H1 (cell line): ENCODE measurements around the gene RNU5D-1. TPM values are rescaled to one million over a fixed set of nuclear protein-coding genes. Genes with fewer than 3 reads are reported as not detected.

Source experiments
- CTCF ChIA-PET: fragments of 300-600 bp; sonication (Branson Sonifier 250); formaldehyde crosslinking; loops from one replicate; lab custom pipeline; 2021; ENCODE audit not compliant: partially characterized antibody; lab: Charles Lee
- POLR2A ChIA-PET: fragments of 300-600 bp; sonication (Branson Sonifier 250); formaldehyde crosslinking; loops from one replicate; lab custom pipeline; 2021; ENCODE audit warnings: inconsistent platforms; ENCODE audit not compliant: partially characterized antibody; lab: Charles Lee
- DNase-seq, 2 experiments: peaks; one replicate each; pipeline versions ENCODE4 v3.0.0 to v3.0.0-alpha.2; 2010 to 2022; ENCODE audit warnings: low spot score in 2 of 2, low read depth in 1 of 2, mixed read lengths in 1 of 2
- FAIRE-seq: peaks from 2 replicates; lab custom pipeline; 2011; peaks lifted over from hg19 to GRCh38; lab: Jason Lieb, UNC
- H2AFZ ChIP-seq: 2 replicates; pipeline ENCODE4 v1.8.1; 2012; ENCODE audit warnings: low read length, inconsistent platforms
- H2AK5ac ChIP-seq: 2 replicates; pipeline ENCODE4 v1.6.1; 2013; ENCODE audit warnings: low read depth, low read length
- H2BK120ac ChIP-seq: replicated peaks from 2 replicates; pipeline ENCODE3; 2013; ENCODE audit warnings: low read depth, low read length, inconsistent platforms
- H2BK12ac ChIP-seq: 2 replicates; pipeline ENCODE4 v1.6.1; 2013; ENCODE audit warnings: low read depth, low read length
- H2BK15ac ChIP-seq: 2 replicates; pipeline ENCODE4 v1.6.1; 2013; ENCODE audit warnings: low read length
- H2BK20ac ChIP-seq: 2 replicates; pipeline ENCODE4 v1.6.1; 2013; ENCODE audit warnings: low read length
- H2BK5ac ChIP-seq: 2 replicates; pipeline ENCODE4 v1.6.1; 2013; ENCODE audit warnings: low read depth, low read length
- H3K14ac ChIP-seq: 2 replicates; pipeline ENCODE4 v1.6.1; 2013; ENCODE audit warnings: inconsistent platforms; ENCODE audit not compliant: insufficient read length
- H3K18ac ChIP-seq: 2 replicates; pipeline ENCODE4 v1.6.1; 2013; ENCODE audit warnings: low read length; ENCODE audit errors: extremely low read depth
- H3K23ac ChIP-seq: 2 replicates; pipeline ENCODE4 v1.6.1; 2013; ENCODE audit warnings: inconsistent platforms; ENCODE audit not compliant: insufficient read length
- H3K23me2 ChIP-seq: 2 replicates; pipeline ENCODE4 v1.6.1; 2013; ENCODE audit warnings: low read depth, low read length
- H3K27ac ChIP-seq: 2 replicates; pipeline ENCODE4 v1.6.1; 2011; ENCODE audit warnings: low read depth, low read length, inconsistent platforms
- H3K27me3 ChIP-seq, 4 experiments: replicated peaks in 1 of 4; 1 replicate in 1 of 4; 2 replicates in 3 of 4; pipeline versions ENCODE4 v1.6.1 to v1.8.1; 2011 to 2013; ENCODE audit warnings: low read length in 3 of 4, mild to moderate bottlenecking in 3 of 4, inconsistent platforms in 2 of 4, mixed read lengths in 2 of 4, moderate library complexity in 1 of 4; ENCODE audit not compliant: control insufficient read depth in 3 of 4, insufficient read depth in 3 of 4; ENCODE audit errors: extremely low read depth in 1 of 4
- H3K36me3 ChIP-seq, 4 experiments: 2 replicates each; pipeline versions ENCODE4 v1.6.1 to v1.8.1; 2011 to 2013; ENCODE audit warnings: mild to moderate bottlenecking in 4 of 4, low read length in 3 of 4, moderate library complexity in 2 of 4, control low read depth in 1 of 4, inconsistent platforms in 1 of 4; ENCODE audit not compliant: insufficient read depth in 4 of 4, control insufficient read depth in 2 of 4
- H3K4ac ChIP-seq: replicated peaks from 2 replicates; pipeline ENCODE3; 2013; ENCODE audit warnings: low read length, low read depth, mixed read lengths, inconsistent platforms; ENCODE audit not compliant: insufficient read length
- H3K4me1 ChIP-seq, 4 experiments: replicated peaks in 1 of 4; 1 replicate in 1 of 4; 2 replicates in 3 of 4; pipeline versions ENCODE4 v1.6.1 to v1.8.1; 2011 to 2013; ENCODE audit warnings: low read length in 3 of 4, inconsistent platforms in 2 of 4, mixed read lengths in 1 of 4; ENCODE audit not compliant: insufficient read depth in 4 of 4, control insufficient read depth in 3 of 4
- H3K4me2 ChIP-seq, 2 experiments: 2 replicates each; pipeline versions ENCODE4 v1.6.1 to v1.8.1; 2011 to 2013; ENCODE audit warnings: low read depth in 2 of 2, low read length in 2 of 2, control low read depth in 1 of 2, inconsistent platforms in 1 of 2, mild to moderate bottlenecking in 1 of 2; ENCODE audit not compliant: insufficient read depth in 1 of 2
- H3K4me3 ChIP-seq, 4 experiments: fragments of 200-600, 300-600 bp in 1 of 4; sonication (generic), shearing (Covaris generic), sonication (Bioruptor Twin) in 1 of 4; 2 replicates each; pipeline versions ENCODE4 v1.5.1 to v1.8.1; 2011 to 2016; ENCODE audit warnings: low read length in 4 of 4, low read depth in 3 of 4, control low read depth in 2 of 4, inconsistent platforms in 2 of 4, mild to moderate bottlenecking in 2 of 4, mixed read lengths in 1 of 4, moderate library complexity in 1 of 4; ENCODE audit not compliant: insufficient read depth in 2 of 4; ENCODE audit errors: extremely low read depth in 1 of 4
- H3K56ac ChIP-seq: replicated peaks from 2 replicates; pipeline ENCODE3; 2013; ENCODE audit warnings: low read depth, mild to moderate bottlenecking, mixed read lengths, low read length, inconsistent platforms; ENCODE audit not compliant: insufficient read length
- H3K79me1 ChIP-seq: 2 replicates; pipeline ENCODE4 v1.6.1; 2013; ENCODE audit warnings: low read depth, low read length, control low read depth
- H3K79me2 ChIP-seq, 2 experiments: 2 replicates each; pipeline versions ENCODE4 v1.6.1 to v1.8.1; 2012 to 2013; ENCODE audit warnings: low read length in 2 of 2, mild to moderate bottlenecking in 2 of 2, inconsistent platforms in 1 of 2; ENCODE audit not compliant: insufficient read depth in 2 of 2, control insufficient read depth in 1 of 2
- H3K9ac ChIP-seq, 4 experiments: replicated peaks in 1 of 4; 1 replicate in 1 of 4; 2 replicates in 3 of 4; pipeline versions ENCODE4 v1.6.1 to v1.8.1; 2011 to 2013; ENCODE audit warnings: low read depth in 3 of 4, low read length in 3 of 4, control low read depth in 2 of 4, mild to moderate bottlenecking in 2 of 4, moderate library complexity in 2 of 4, inconsistent platforms in 1 of 4; ENCODE audit errors: extremely low read depth in 1 of 4
- H3K9me3 ChIP-seq, 2 experiments: 2 replicates each; pipeline versions ENCODE4 v1.6.1 to v1.8.1; 2012 to 2013; ENCODE audit warnings: mild to moderate bottlenecking in 2 of 2, moderate library complexity in 2 of 2, control low read depth in 1 of 2, inconsistent platforms in 1 of 2, low read depth in 1 of 2, low read length in 1 of 2, mixed read lengths in 1 of 2; ENCODE audit not compliant: insufficient read depth in 2 of 2
- H4K20me1 ChIP-seq, 2 experiments: replicated peaks in 1 of 2; 2 replicates each; pipeline versions ENCODE3 to v1.8.1; 2011 to 2013; ENCODE audit warnings: inconsistent platforms in 2 of 2, low read length in 2 of 2, mild to moderate bottlenecking in 1 of 2; ENCODE audit not compliant: insufficient read depth in 2 of 2, control insufficient read depth in 1 of 2
- H4K5ac ChIP-seq: 2 replicates; pipeline ENCODE4 v1.6.1; 2013; ENCODE audit warnings: low read length, low read depth, mixed read lengths, inconsistent platforms; ENCODE audit not compliant: insufficient read length
- H4K8ac ChIP-seq: 2 replicates; pipeline ENCODE4 v1.8.0; 2013; ENCODE audit warnings: mild to moderate bottlenecking, moderate library complexity, low read length, inconsistent platforms; ENCODE audit not compliant: insufficient read depth; ENCODE audit errors: extremely low read depth
- H4K91ac ChIP-seq: replicated peaks from 2 replicates; pipeline ENCODE3; 2013; ENCODE audit warnings: low read length, mixed read lengths, inconsistent platforms; ENCODE audit not compliant: insufficient read length
- BRCA1 ChIP-seq: IDR thresholded peaks from 2 replicates; pipeline ENCODE4 v1.6.1; 2012; ENCODE audit warnings: low read depth, low read length, improper control_type of control experiment
- CBX5 ChIP-seq: fragments of 300-800, 300-1000 bp; sonication (generic); IDR thresholded peaks from 2 replicates; pipeline ENCODE4 v1.7.1; 2016; ENCODE audit warnings: antibody characterized with exemption, low read length, low read depth
- CEBPB ChIP-seq: IDR thresholded peaks from 2 replicates; pipeline ENCODE4 v1.6.1; 2012; ENCODE audit warnings: low read depth, low read length
- KDM4A ChIP-seq: IDR thresholded peaks from one replicate; pipeline ENCODE4 v1.7.1; 2012; ENCODE audit warnings: low read depth, mild to moderate bottlenecking, moderate library complexity, low read length, inconsistent platforms; ENCODE audit not compliant: severe bottlenecking
- MAFK ChIP-seq: IDR thresholded peaks from 2 replicates; pipeline ENCODE4 v1.6.1; 2012; ENCODE audit warnings: low read depth, mild to moderate bottlenecking, improper control_type of control experiment, low read length
- RXRA ChIP-seq: IDR thresholded peaks from 2 replicates; pipeline ENCODE4 v1.6.1; 2011; ENCODE audit warnings: low read depth, mild to moderate bottlenecking, low read length, moderate library complexity; ENCODE audit not compliant: insufficient read depth
- TCF12 ChIP-seq: IDR thresholded peaks from 2 replicates; pipeline ENCODE4 v1.6.1; 2011; ENCODE audit warnings: low read depth, mild to moderate bottlenecking, low read length
- WGBS, 2 experiments: shearing (Covaris generic) in 1 of 2; methylation state at CpG; one replicate each; pipeline versions ENCODE4 v1.1.6 to v1.1.7; 2013 to 2015; ENCODE audit warnings: low lambda C conversion rate in 2 of 2, mixed read lengths in 2 of 2, inconsistent platforms in 1 of 2, low coverage in 1 of 2, missing lambda C conversion rate in 1 of 2; ENCODE audit not compliant: insufficient replicate concordance in 2 of 2, insufficient coverage in 1 of 2, insufficient read length in 1 of 2; ENCODE audit errors: extremely low coverage in 1 of 2, missing lambda C conversion rate in 1 of 2; 5-methylcytosine and 5-hydroxymethylcytosine counted together
- polyA plus RNA-seq, 7 experiments: library from polyadenylated mRNA; depleted of rRNA in 3 of 7; stranded (reverse) in 5 of 7; unstranded in 2 of 7; fragments of >200 nt in 5 of 7; fragments of 200-250 nt in 2 of 7; gene quantifications; 1 replicate in 5 of 7; 2 replicates in 1 of 7; 4 replicates in 1 of 7; pipeline versions ENCODE4 v1.2.1 to v1.2.3, GENCODE V29; 2011 to 2013; ENCODE audit warnings: missing spikeins in 2 of 7, mixed read lengths in 2 of 7
- total RNA-seq: library from RNA; stranded (reverse); fragmentation: NEBNext Ultra II Directional; extraction: Animal tissue kit (Norgen Biotek cat#: 25700); gene quantifications from 2 replicates; pipeline ENCODE4 v1.2.1, GENCODE V29; 2021
- TF ChIP-seq, protein P1 (sequence below): IDR thresholded peaks from 2 replicates; pipeline ENCODE4 v1.6.1; 2012; ENCODE audit warnings: inconsistent platforms
- TF ChIP-seq, protein P2 (sequence below): IDR thresholded peaks from 2 replicates; pipeline ENCODE4 v1.6.1; 2011; ENCODE audit warnings: low read length, improper control_type of control experiment

RNU5D-1 gene
- total and polyA plus RNA-seq, 2 of the 8 experiments (the other 6 are each of a cell fraction or from before 2014, with no cell fraction given) = under 0.01 TPM; not detected in 1

GRCh38 chr1:44719318-44719717, 11.7 kb downstream of the RNU5D-1 start:
- Histone ChIP-seq H2BK5ac (no peak overlapping the region), H4K91ac (no peak overlapping the region), H4K8ac (no peak overlapping the region), H3K27ac (no peak overlapping the region), H3K4me3 (no peak overlapping the region), H3K79me2 (no peaks in the 10 kb centered on the region), H3K14ac (no peak overlapping the region), H3K23me2 (no peaks in the 10 kb centered on the region), H3K27me3 (no peaks in the 10 kb centered on the region), H3K18ac (no peak overlapping the region), H3K79me1 (no peaks in the 10 kb centered on the region), H4K5ac (no peak overlapping the region), H2BK120ac (no peak overlapping the region), H2AK5ac (no peak overlapping the region; the same call in 1 of the 2 replicates), H3K9me3 (no peaks in the 10 kb centered on the region), H3K9ac (no peak overlapping the region), H2BK12ac (no peak overlapping the region), H3K4ac (no peak overlapping the region), H3K4me2 (no peak overlapping the region), H3K56ac (no peak overlapping the region), H4K20me1 (no peaks in the 10 kb centered on the region), H3K23ac (no peak overlapping the region), H3K36me3 (no peaks in the 10 kb centered on the region), H3K4me1 (no peaks in the 10 kb centered on the region), H2BK20ac (no peak overlapping the region), H2BK15ac (no peak overlapping the region), H2AFZ (no peak overlapping the region)
- FAIRE-seq (no peak), DNase-seq (no peak)
- TF ChIP-seq CBX5 (no peak), BRCA1 (no peak), TCF12 (no peak), CEBPB (no peak), MAFK (no peak), KDM4A (no peak), RXRA (no peak)
- TF ChIP-seq, protein P1, sequence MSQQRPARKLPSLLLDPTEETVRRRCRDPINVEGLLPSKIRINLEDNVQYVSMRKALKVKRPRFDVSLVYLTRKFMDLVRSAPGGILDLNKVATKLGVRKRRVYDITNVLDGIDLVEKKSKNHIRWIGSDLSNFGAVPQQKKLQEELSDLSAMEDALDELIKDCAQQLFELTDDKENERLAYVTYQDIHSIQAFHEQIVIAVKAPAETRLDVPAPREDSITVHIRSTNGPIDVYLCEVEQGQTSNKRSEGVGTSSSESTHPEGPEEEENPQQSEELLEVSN = no peak
- TF ChIP-seq, protein P2, sequence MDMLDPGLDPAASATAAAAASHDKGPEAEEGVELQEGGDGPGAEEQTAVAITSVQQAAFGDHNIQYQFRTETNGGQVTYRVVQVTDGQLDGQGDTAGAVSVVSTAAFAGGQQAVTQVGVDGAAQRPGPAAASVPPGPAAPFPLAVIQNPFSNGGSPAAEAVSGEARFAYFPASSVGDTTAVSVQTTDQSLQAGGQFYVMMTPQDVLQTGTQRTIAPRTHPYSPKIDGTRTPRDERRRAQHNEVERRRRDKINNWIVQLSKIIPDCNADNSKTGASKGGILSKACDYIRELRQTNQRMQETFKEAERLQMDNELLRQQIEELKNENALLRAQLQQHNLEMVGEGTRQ = no peak
- CTCF ChIA-PET = interaction anchor here (0.6 to 10.2 kb wide), 4 partner anchors 9 to 22 kb away, joined by 3 to 107 read pairs (median 7); partner anchors contain the start of gene RNU5D-1
- POLR2A ChIA-PET = interaction anchor here (0.6 to 22.5 kb wide), 9 partner anchors 11 to 802 kb away, joined by 3 to 428 read pairs (median 4); partner anchors contain the start of genes BEST4, PRDX1, RNU5D-1 and RPS8
- WGBS, 2 experiments = 90% methylated on average over 5 of the region's 5 CpGs; no CpG with 5 or more reads in 1 of the 2 experiments
